AG10803 (cell line): ENCODE measurements around the gene LRP5.
A peak's percentile ranks its signal among the peaks of the same experiment; 100 is the strongest.

Experiments
- DNase-seq: peaks from one replicate; pipeline ENCODE4 v3.0.0; 2010; ENCODE audit warnings: low read depth
- H3K4me3 ChIP-seq: 2 replicates; pipeline ENCODE4 v1.5.1; 2011; ENCODE audit warnings: mild to moderate bottlenecking, low read length, control low read depth
- TF ChIP-seq, protein P1 (sequence below): conservative IDR thresholded peaks from 2 replicates; pipeline ENCODE4 v1.5.1; 2011; ENCODE audit warnings: mild to moderate bottlenecking, low read length, control low read depth, inconsistent platforms

Gene LRP5

GRCh38 chr11:68373815-68374501 lies 61.6 kb downstream of the LRP5 start:
- H3K4me3 ChIP-seq = peak overlapping the region; percentile 34
- peak; percentile 50 for DNase-seq
- TF ChIP-seq, protein P1, sequence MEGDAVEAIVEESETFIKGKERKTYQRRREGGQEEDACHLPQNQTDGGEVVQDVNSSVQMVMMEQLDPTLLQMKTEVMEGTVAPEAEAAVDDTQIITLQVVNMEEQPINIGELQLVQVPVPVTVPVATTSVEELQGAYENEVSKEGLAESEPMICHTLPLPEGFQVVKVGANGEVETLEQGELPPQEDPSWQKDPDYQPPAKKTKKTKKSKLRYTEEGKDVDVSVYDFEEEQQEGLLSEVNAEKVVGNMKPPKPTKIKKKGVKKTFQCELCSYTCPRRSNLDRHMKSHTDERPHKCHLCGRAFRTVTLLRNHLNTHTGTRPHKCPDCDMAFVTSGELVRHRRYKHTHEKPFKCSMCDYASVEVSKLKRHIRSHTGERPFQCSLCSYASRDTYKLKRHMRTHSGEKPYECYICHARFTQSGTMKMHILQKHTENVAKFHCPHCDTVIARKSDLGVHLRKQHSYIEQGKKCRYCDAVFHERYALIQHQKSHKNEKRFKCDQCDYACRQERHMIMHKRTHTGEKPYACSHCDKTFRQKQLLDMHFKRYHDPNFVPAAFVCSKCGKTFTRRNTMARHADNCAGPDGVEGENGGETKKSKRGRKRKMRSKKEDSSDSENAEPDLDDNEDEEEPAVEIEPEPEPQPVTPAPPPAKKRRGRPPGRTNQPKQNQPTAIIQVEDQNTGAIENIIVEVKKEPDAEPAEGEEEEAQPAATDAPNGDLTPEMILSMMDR = no peak

DNA sequence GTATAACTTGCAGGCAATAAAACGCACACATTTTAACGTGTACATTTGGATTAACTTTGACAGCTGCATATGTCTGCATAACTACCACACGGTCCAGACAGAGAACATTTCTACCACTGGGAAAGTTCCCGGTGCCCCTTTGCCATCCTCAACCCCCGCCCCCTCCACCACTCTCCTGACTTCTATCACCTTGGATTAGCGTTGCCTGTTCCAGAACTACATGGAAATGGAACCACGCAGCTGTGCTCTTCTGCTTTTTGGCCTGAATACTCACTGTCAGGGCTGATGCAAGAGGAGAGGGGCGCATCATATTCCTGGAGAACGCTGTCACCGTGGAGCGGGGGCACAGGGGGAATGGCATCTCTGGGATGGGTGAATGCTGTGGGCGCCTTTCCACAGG lies 62.1 kb downstream of the LRP5 start:
- TF ChIP-seq, protein P1 = no peak
- DNase-seq = peak; percentile 38
- no peak overlapping the region for H3K4me3 ChIP-seq

DNA sequence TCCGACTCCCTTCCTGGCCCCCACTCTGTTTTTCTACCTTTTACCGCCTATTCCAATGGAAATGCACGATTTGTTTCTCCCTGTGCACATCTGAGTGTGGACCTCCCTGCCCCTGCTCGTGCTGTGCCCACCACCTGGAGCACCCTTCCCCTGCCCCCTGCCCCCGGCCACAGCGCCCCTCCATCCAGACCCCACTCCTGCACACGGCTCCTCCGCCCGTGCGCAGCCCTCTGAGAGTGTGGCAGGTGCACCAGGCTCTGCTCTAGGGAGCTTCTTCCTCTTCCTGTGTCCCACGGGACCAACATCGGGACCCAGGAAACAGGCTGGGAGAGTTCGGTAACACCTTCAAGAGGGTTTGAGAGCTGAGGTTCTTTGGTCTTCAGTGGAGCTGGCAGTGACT lies 62.9 kb downstream of the LRP5 start:
- TF ChIP-seq, protein P1 = no peak
- no peak overlapping the region for H3K4me3 ChIP-seq
- no peak for DNase-seq

- DNase-seq = no peak
- H3K4me3 ChIP-seq = no peak overlapping the region
- TF ChIP-seq, protein P1 = no peak
Observed at GRCh38 chr11:68375766-68376165, 63.4 kb downstream of the LRP5 start.

- H3K4me3 ChIP-seq = no peak overlapping the region
- TF ChIP-seq, protein P1 = no peak
- no peak for DNase-seq
Observed at GRCh38 chr11:68377389-68377795, 65.0 kb downstream of the LRP5 start.

DNA sequence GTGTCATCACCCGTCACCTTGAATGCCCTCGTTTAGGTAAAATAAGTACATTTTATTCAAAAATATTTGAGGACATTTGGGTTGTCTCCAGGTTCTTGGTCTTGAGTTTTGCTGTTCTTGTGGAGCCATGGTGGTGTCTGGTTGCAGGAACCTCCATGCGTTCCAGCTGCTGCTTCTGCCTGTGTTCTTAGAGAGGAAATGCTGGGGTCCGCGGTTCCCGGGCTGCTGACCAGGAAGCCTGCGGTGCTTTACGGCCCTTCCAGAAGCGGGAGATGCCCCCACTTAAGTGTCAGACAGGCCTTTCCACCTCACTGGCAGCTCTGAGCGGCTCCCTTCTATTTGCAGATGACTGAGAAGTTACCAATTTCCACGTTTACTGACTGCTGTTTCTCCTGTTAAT lies 66.8 kb downstream of the LRP5 start:
- DNase-seq = no peak
- H3K4me3 ChIP-seq = no peak overlapping the region
- TF ChIP-seq, protein P1 = no peak

DNA sequence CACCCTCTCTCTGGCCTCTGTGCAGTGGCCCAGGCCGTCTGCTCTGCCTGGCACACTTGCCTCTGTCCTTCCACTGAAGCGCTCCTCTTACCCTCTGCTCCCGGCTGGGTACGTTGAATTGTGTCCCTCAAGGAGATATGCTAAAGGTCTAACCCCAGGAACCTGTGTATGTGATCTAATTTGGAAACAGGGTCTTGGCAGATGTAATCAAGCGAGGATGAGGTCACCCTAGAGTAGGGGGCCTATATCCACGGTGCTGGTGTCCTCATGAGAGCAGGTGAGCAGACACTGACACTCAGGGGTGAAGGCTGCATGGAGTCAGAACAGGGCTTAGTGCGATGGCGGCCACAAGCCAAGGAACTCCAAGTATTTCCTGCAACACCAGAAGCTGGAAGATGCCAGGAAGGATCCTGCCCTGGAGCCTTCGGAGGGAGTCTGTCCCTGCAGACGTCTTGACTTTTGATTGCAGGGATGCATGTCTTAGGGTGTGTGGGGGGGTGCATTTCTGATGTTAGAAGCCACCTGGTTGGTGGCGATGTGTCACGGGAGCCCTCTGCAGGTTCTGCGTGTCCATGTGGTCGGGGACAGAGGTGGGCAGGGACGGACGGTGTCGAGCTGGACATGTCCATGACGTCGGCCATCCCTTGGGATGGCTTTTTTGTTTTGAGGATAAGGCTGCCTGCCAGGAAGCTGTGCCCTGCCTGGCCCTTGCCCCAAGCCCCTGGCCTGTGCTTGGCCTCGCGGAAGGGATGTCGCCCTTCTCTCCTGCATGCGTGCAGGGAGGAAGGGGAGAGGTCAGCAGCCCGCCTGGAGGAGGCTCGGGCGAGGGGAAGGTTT lies 68.6 kb downstream of the LRP5 start:
- H3K4me3 ChIP-seq = no peak overlapping the region
- peak; percentile 66 for DNase-seq
- TF ChIP-seq, protein P1 = no peak
